MCF 10A (cell line): ENCODE measurements around the gene LCAT. TPM values are rescaled to one million over a fixed set of nuclear protein-coding genes. Genes with fewer than 3 reads are reported as not detected.

ENCODE experiments used
- BruUV-seq: library from RNA; stranded (reverse); fragments of 400-500 nt; replicated peaks from 2 replicates; lab custom pipeline; 2021; lab: Mats Ljungman, UMichigan
- CTCF ChIA-PET: fragments of 300-600 bp; sonication (Branson Sonifier 250); formaldehyde crosslinking; extraction: SDS; loops from one replicate; lab custom pipeline; 2021; ENCODE audit warnings: antibody characterized with exemption, inconsistent platforms; lab: Yijun Ruan, JAX
- POLR2A ChIA-PET: fragments of 300-600, 350-650 bp; sonication (Branson Sonifier 250); formaldehyde crosslinking; extraction: SDS; loops from one replicate; lab custom pipeline; 2020; ENCODE audit warnings: antibody characterized with exemption, inconsistent platforms; lab: Yijun Ruan, JAX
- DNase-seq: peaks from one replicate; pipeline ENCODE4 v3.0.0-alpha.2; 2018; ENCODE audit not compliant: unreplicated experiment
- H3K27ac Mint-ChIP-seq: one replicate; pipeline ENCODE4 v1.8.0; 2022; ENCODE audit warnings: mild to moderate bottlenecking, low read depth, mixed read lengths; ENCODE audit not compliant: unreplicated experiment
- H3K27me3 Mint-ChIP-seq: one replicate; pipeline ENCODE4 v1.8.0; 2022; ENCODE audit warnings: mixed read lengths; ENCODE audit not compliant: insufficient read depth, unreplicated experiment
- H3K36me3 Mint-ChIP-seq: one replicate; pipeline ENCODE4 v1.8.0; 2022; ENCODE audit warnings: mild to moderate bottlenecking, moderate library complexity, mixed read lengths; ENCODE audit not compliant: insufficient read depth, unreplicated experiment
- H3K4me1 Mint-ChIP-seq: one replicate; pipeline ENCODE4 v1.8.0; 2022; ENCODE audit warnings: mixed read lengths; ENCODE audit not compliant: insufficient read depth, unreplicated experiment
- H3K4me3 Mint-ChIP-seq: one replicate; pipeline ENCODE4 v1.8.0; 2022; ENCODE audit warnings: mild to moderate bottlenecking, moderate library complexity, mixed read lengths; ENCODE audit not compliant: unreplicated experiment
- H3K9me3 Mint-ChIP-seq: one replicate; pipeline ENCODE4 v1.8.0; 2022; ENCODE audit warnings: mixed read lengths; ENCODE audit not compliant: unreplicated experiment
- CTCF ChIP-seq: fragments of 200-600 bp; IDR thresholded peaks from one replicate; pipeline ENCODE4 v1.8.0; 2022; ENCODE audit warnings: antibody characterized with exemption, mild to moderate bottlenecking; ENCODE audit not compliant: unreplicated experiment
- intact Hi-C: fragments of 100-400 bp; cut with micrococcal nuclease; formaldehyde crosslinking; loops from 2 replicates; pipeline ENCODE4 v1.14.1; 2022
- total RNA-seq: library from RNA; stranded (reverse); gene quantifications from 2 replicates; pipeline ENCODE4 v1.2.3, GENCODE V29; 2022

LCAT gene
- total RNA-seq, 1 experiment from 2014 or later = 35.3 TPM

- H3K36me3 Mint-ChIP-seq = peaks cover 24% of the 10 kb centered on the region
- TF ChIP-seq CTCF = peak; percentile 86
- peak; percentile 75 for DNase-seq
- H3K4me1 Mint-ChIP-seq = peaks cover under 1% of the 10 kb centered on the region
- BruUV-seq = no TSS peak
- no peaks in the 10 kb centered on the region for H3K27me3 Mint-ChIP-seq
- CTCF ChIA-PET = interaction anchor here (0.6 to 6.1 kb wide), 26 partner anchors 10 to 736 kb away, joined by 3 to 67 read pairs (median 3); partner anchors contain the start of gene NRN1L
- intact Hi-C loops = loop anchor here (1.0 to 5.0 kb wide), 5 partner anchors 45 to 407 kb away; no protein-coding TSS in a partner anchor
- H3K27ac Mint-ChIP-seq = no peak overlapping the region
- H3K4me3 Mint-ChIP-seq = no peak overlapping the region
- POLR2A ChIA-PET = interaction anchor here (0.6 to 0.9 kb wide), 2 partner anchors 14 to 35 kb away, joined by 3 to 4 read pairs; partner anchors contain the start of gene PSKH1
- H3K9me3 Mint-ChIP-seq = no peaks in the 10 kb centered on the region
These were observed 15.2 kb downstream of the LCAT start for GRCh38 chr16:67928561-67929364.

- ChIA-PET CTCF (interaction anchor here (0.7 to 6.1 kb wide), 12 partner anchors 12 to 737 kb away, joined by 3 to 67 read pairs (median 5); partner anchors contain the start of gene NRN1L), POLR2A (no interaction called here)
- TF ChIP-seq CTCF = no peak
- Mint-ChIP-seq H3K27me3 (no peaks in the 10 kb centered on the region), H3K9me3 (no peaks in the 10 kb centered on the region), H3K4me3 (no peak overlapping the region), H3K4me1 (no peaks in the 10 kb centered on the region), H3K27ac (no peak overlapping the region), H3K36me3 (peaks cover 22% of the 10 kb centered on the region)
- DNase-seq = no peak
- no TSS peak for BruUV-seq
- intact Hi-C loops = loop anchor here (1.0 to 5.0 kb wide), 5 partner anchors 45 to 407 kb away; no protein-coding TSS in a partner anchor
These were observed 15.8 kb downstream of the LCAT start for GRCh38 chr16:67928147-67928546.

GRCh38 chr16:67927131-67927941 is 16.6 kb downstream of the LCAT start:
- H3K9me3 Mint-ChIP-seq = no peaks in the 10 kb centered on the region

More at GRCh38 chr16:67927131-67927941, 16.6 kb downstream of the LCAT start:
- Mint-ChIP-seq H3K27ac (no peak overlapping the region), H3K4me3 (no peak overlapping the region), H3K27me3 (no peaks in the 10 kb centered on the region), H3K4me1 (no peaks in the 10 kb centered on the region), H3K36me3 (peaks cover 14% of the 10 kb centered on the region)
- BruUV-seq = no TSS peak
- ChIA-PET CTCF (interaction anchor here (0.6 to 6.1 kb wide), 11 partner anchors 11 to 945 kb away, joined by 3 to 67 read pairs (median 3); partner anchors contain the start of gene NRN1L), POLR2A (no interaction called here)
- intact Hi-C loops = loop anchor here (5.0 kb wide), 1 partner anchor 95 kb away; no protein-coding TSS in a partner anchor
- TF ChIP-seq CTCF = no peak
- no peak for DNase-seq
